DMS153 treated with DMSO at 0.1 percent for 48 hours (cell line): ENCODE data around the gene PDZD2.
A peak's percentile ranks its signal among the peaks of the same experiment; 100 is the strongest.
"Not testable (repeated sequence)": the region's sequence is repeated elsewhere in the genome, so short reads cannot be mapped to it uniquely, and the experiment has no call there.

ENCODE experiments used
- DNase-seq: peaks from one replicate; lab custom pipeline; 2025; ENCODE audit not compliant: unreplicated experiment; lab: John Stamatoyannopoulos, UW

PDZD2 gene

GRCh38 chr5:31638748-31639418, at the start of gene PDZD2:
Gene PDZD2, plus strand, starts transcription at chr5:31639131.
- peak; percentile 82 for DNase-seq

- no peak for DNase-seq
Observed at GRCh38 chr5:31593665-31594064, 45.3 kb upstream of the PDZD2 start.

- no peak for DNase-seq
Observed at GRCh38 chr5:31596354-31596753, 42.6 kb upstream of the PDZD2 start.

GRCh38 chr5:31598640-31599611, 40.0 kb upstream of the PDZD2 start:
- DNase-seq = no peak

- not testable (repeated sequence) for DNase-seq
Observed at GRCh38 chr5:31602305-31602704, 36.6 kb upstream of the PDZD2 start.

- DNase-seq = no peak
Observed at GRCh38 chr5:31604240-31604639, 34.7 kb upstream of the PDZD2 start.

- no peak for DNase-seq
Observed at GRCh38 chr5:31604644-31605043, 34.3 kb upstream of the PDZD2 start.

- DNase-seq = no peak
Observed at GRCh38 chr5:31605920-31606319, 33.0 kb upstream of the PDZD2 start.

GRCh38 chr5:31607546-31607945, 31.4 kb upstream of the PDZD2 start:
- DNase-seq = no peak

- no peak for DNase-seq
Observed at GRCh38 chr5:31611002-31611401, 27.9 kb upstream of the PDZD2 start.

- DNase-seq = no peak
Observed at GRCh38 chr5:31613651-31614050, 25.3 kb upstream of the PDZD2 start.

- DNase-seq = no peak
Observed at GRCh38 chr5:31614151-31615020, 24.5 kb upstream of the PDZD2 start.

GRCh38 chr5:31617867-31618266, 21.1 kb upstream of the PDZD2 start:
- DNase-seq = no peak

GRCh38 chr5:31620026-31620425, 18.9 kb upstream of the PDZD2 start:
- DNase-seq = no peak

GRCh38 chr5:31623249-31623648, 15.7 kb upstream of the PDZD2 start:
- no peak for DNase-seq

GRCh38 chr5:31625394-31625793, 13.5 kb upstream of the PDZD2 start:
- no peak for DNase-seq

- no peak for DNase-seq
Observed at GRCh38 chr5:31626156-31626555, 12.8 kb upstream of the PDZD2 start.

GRCh38 chr5:31626604-31627234, 12.2 kb upstream of the PDZD2 start:
- DNase-seq = no peak

GRCh38 chr5:31630931-31631330, 8.0 kb upstream of the PDZD2 start:
- DNase-seq = no peak

GRCh38 chr5:31632460-31632859, 6.5 kb upstream of the PDZD2 start:
- no peak for DNase-seq

- no peak for DNase-seq
Observed at GRCh38 chr5:31635446-31635845, 3.5 kb upstream of the PDZD2 start.
